Erythroblast (primary cell): ENCODE data around the gene NPY4R.
"Not testable (repeated sequence)": the region's sequence is repeated elsewhere in the genome, so short reads cannot be mapped to it uniquely, and the experiment has no call there.

Source experiments
- GATA1 ChIP-seq: IDR thresholded peaks from 2 replicates; pipeline ENCODE4 v1.6.1; 2011; ENCODE audit warnings: low read depth, mild to moderate bottlenecking, control low read depth, low read length, moderate library complexity
- POLR2A ChIP-seq: IDR thresholded peaks from 2 replicates; pipeline ENCODE4 v1.6.1; 2011; ENCODE audit warnings: mild to moderate bottlenecking, low read length

GRCh38 chr10:46490285-46490684, 24.5 kb upstream of the NPY4R start:
- TF ChIP-seq GATA1, POLR2A: not testable (repeated sequence)
